Measurements from ENCODE around the gene CCDC9B.

Gene CCDC9B

GRCh38 chr15:40365016-40365415 lies 24.3 kb upstream of the CCDC9B start:
- DNase-seq: no peak

GRCh38 chr15:40364251-40364650 lies 23.5 kb upstream of the CCDC9B start:
- no peak for DNase-seq

GRCh38 chr15:40363611-40364010 lies 22.9 kb upstream of the CCDC9B start:
- DNase-seq: no peak

DNA sequence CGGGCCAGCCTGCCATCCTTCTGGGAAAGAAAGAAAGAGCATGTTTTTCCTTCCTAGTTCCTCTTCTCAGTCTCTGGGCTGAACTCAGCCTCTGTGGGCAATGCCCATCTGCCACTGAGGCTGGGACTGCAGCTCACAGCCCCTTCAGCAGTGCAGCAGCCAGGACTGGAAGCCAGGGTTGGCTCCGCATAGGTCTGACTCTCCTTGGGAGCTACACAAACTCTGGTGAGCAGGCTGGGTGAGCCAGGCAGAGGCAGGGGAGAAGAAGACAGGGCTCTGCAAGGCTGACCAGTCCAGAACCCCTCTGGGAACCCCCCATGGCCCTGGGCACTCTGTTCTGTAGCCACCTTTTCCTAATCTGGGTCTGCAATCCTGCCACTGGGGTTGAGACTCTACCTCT lies 20.9 kb upstream of the CCDC9B start:
- no peak for DNase-seq

DNA sequence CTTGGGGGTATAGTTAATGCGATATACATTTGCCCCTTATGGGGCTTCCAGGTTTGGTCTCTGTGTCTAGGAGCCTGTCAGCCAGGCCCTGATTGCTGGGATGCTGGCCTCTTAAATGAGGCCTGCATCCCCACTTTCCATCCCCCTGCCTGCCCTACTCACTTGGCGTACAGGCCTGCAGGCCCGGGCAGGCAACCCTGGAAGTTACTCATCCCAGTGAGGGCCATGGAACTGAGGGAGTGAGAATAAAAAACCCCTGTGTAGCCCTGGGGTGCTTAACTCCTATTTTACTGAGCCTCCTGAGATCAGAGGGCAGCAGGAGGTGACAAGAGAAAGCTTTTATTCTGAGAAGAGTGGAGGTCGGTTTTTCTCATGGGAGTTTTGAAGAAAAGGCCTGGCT lies 19.3 kb upstream of the CCDC9B start:
- no peak for DNase-seq

GRCh38 chr15:40358471-40359353 lies 18.0 kb upstream of the CCDC9B start:
- DNase-seq: no peak

GRCh38 chr15:40357723-40358470 lies 17.2 kb upstream of the CCDC9B start, which contains the start of gene DISP2:
Gene DISP2 (plus strand): TSS chr15:40358219. CDS start chr15:40358322, 103 bp downstream.
- DNase-seq: peak; percentile 66

DNA sequence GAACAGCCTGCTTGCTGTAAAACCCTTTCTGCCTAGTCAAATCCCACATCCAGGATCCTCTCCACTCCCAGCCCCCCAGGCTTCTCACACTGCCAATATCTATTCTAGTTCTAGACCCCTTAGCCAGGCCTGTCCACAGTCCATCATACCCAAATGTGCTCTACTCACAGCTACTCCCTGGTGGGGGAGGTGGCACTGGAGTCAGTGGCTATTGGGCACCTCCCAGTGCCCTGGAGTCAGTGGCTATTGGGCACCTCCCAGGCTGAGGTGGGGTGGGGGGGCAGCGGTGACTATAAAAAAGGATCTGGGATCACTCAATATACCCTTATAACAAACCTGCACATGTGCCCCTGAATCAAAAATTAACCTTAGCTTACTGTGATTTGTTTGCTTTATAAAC lies 16.5 kb upstream of the CCDC9B start:
- DNase-seq: no peak

GRCh38 chr15:40355976-40356585 lies 15.3 kb upstream of the CCDC9B start:
- DNase-seq: no peak

DNA sequence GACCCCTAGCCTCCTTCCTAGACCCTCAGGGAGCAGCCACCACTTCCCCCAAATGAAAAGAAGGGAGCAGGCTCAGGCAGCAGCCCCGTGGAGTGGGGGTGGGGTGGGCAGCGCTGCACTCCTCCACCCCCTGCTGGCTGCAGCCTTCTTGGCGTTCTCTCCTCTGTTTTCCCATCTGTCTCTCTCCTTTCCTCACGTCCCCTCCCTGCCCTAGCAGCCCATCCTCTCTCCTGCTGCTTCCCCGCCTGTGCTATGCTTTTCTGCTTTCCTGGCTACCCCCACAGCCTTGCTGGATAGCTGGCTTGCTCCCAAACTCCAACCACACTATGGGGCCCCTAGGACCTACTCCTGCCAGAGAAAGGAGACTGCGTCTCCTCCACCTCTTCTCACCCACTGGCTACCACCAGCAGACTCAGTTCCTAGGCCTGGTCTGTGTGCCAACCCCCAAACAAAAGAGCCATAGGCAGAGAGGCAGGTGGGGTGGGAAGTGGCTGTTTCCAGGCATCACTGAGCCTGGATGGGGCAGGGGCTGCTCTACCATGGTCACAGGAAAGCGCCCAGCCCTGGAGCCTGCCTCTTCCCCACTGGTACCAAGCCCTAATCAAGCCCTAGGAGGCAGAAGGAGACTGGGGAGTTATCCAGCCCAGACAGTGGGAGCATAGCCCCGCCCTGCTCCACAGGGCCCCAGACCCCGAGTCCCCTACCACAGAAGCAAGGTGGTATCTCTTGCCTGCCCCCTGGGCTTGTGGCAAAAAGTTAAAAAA lies 13.9 kb upstream of the CCDC9B start:
- DNase-seq: no peak

- no peak for DNase-seq
Observed at GRCh38 chr15:40353697-40354096, 13.0 kb upstream of the CCDC9B start.

DNA sequence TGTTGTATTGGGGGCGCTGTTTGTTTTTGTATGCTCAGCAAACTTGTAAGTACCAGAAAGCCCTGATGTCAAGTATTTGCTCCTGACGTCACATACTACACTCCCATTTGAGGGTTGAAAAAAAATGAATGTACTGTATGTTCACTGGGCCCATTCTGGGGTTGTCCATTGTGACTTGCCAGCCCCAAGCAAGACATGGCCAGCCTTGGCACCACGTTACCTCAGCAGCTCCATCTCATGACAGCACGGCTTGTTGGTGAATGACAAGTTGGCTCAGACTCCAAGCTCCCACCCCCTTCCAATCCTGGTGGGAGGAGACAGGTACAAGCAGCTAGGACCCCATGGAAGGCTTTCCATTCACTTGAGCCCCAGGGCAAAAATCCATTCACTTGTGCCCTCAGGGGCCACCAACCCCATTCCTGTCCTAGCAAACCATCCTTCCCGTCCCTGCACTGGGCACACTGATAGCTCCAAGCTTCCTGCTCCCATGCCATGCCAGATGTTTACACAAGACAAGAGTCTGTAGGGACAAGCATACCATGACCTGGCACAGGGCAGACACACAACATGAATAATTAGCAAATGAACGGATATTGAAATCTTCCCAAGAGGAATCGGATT lies 11.7 kb upstream of the CCDC9B start:
- DNase-seq: no peak

DNA sequence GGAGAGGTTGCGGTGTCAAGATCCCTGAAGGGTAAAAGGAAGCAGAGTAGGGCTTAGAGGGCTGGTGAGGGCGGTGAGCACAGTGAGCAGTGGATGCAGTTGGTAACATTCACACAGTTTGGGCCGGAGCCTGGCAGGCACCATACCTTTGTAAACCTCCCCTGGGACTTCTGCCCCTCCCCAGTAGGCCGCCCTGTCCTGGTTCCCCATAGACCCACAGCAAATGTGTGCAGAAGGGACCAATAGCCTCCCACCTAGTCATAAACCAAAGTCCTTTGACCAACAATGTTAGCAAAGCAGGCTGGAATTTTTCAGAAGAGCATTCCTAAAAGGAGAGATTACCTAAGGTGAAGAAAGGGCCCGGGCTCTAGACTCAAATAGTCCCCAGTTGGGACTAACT lies 8.4 kb upstream of the CCDC9B start:
- DNase-seq: no peak

DNA sequence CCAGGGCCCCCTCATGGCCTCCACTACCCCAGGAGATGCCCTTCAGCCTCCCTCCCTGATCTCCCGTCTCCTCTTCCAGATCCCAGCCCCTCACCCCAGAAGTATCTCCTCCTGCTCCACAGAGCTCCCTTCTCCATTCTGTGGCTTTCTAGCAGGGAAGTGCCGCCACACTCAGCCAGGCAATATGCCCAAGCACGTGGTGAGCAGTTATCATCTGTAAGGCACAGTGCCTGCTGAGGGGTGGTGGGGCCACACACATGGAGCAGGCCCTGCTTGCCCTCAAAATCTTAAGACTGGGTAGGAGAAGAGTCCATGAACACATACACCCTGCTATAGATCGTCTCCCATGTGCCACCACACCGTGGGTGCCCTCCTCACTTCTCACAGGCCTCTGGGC lies 7.7 kb upstream of the CCDC9B start:
- no peak for DNase-seq

DNA sequence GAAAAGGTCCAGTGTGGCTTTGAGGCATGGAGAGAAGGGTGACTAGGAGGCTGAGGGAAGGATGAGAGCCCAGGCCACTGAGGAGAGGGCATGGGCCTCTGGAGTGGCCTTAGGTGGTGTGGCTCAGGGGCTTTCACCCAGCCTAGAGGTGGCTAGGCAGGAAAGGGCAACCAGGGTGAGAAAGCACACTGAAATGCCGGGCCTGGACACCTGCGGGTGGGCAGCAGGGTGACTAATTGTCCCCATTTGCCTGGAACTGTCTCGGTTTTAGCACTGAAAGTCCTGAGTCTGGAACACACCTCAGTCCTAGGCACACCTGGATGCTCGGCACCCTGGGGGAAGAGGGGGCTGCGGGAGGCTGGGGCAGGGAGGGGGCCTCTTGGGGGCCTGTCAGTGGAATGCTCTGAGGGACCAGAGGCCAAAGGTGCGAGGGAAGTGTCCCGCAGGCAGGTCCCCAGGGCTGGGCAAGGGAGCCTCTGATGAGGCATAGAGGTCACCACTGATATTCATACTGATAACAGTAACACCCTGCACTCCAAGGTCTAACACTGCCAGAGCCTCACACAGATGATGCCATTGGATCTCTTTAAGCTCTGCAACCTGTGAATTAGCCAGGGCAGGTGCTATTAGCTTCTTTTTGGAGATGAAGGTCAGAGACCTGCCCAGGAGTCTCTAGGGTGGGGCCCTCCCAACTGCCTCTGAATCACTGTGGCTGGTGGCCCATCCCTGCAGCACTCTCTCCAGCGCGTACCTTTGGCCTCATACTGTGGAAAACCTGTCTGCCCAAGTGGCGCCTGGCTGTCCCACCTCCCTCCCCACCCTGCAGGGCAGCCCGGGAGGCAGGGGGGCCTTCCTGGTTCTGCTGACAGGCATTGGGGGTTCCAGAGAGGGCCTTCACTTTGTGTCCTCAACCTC lies 7.1 kb upstream of the CCDC9B start:
- no peak for DNase-seq

GRCh38 chr15:40346579-40347558 lies 6.1 kb upstream of the CCDC9B start:
- no peak for DNase-seq

- DNase-seq: no peak
Observed at GRCh38 chr15:40345867-40346578, 5.3 kb upstream of the CCDC9B start.

DNA sequence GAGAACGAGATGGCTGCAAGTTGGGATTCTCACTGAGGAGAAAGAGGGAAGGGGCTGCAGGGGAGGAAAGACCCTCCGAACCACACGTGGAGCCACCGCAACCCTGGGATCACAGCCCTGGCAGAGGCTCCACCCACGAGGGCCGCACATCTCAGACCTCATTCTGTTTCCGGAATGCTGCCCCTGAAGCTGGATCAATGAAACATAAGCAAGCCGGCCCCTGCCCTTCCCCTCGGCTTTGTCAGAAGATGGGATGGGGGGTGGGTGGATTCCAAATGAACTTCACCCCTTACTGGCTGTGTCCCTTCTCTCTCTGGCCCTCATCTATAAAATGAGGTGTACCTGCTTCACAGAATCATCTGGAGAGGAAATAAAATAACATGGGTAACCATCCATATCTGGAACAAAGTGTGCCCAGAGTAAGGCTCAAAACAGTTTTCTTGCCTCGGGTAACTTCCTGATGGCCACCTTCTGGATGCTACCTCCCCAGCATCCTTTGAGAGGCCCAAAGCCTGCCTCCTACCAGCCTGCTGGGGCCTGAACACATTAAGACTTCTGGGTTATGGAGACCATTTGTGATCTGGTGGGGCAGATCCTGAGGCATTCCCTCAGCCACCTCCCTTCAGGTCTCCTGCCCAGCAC lies 4.6 kb upstream of the CCDC9B start:
- DNase-seq: no peak

DNA sequence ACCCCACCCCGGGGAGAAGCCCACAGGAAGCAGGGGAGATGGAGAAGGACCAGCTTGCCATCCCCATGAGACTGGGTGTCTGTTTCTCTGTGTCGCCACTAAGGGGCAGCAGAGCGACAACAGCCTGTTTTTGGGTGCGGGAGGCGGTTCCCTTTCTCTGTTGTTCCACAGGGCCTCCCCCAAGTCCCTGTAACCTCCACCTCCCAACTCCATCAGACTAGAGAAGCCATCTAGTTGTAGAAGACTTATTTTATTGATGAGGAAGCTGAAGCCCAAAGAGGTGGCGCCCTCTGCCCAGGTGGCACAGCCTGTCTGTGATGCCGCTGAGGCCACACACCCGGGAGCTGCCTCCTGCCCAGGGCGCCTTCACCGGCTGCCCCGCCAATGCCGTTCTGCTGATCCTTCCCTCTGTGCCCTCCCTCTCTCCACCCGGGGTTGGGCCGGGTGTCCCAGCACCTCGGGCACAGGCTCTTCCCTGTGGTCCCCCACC lies 3.9 kb upstream of the CCDC9B start:
- DNase-seq: peak; percentile 16

All from NCI-H1048 (cell line).